SK-N-MC (cell line): ENCODE data around the gene OSM.

Experiments used
- EZH2 ChIP-seq: fragments of 200-600 bp; sonication (generic); IDR thresholded peaks from one replicate; pipeline ENCODE4 v1.6.1; 2017; ENCODE audit warnings: antibody characterized with exemption
- POLR2AphosphoS5 ChIP-seq: IDR thresholded peaks from 2 replicates; pipeline ENCODE4 v1.6.1; 2012; ENCODE audit warnings: mild to moderate bottlenecking, low read depth, low read length, borderline replicate concordance

DNA sequence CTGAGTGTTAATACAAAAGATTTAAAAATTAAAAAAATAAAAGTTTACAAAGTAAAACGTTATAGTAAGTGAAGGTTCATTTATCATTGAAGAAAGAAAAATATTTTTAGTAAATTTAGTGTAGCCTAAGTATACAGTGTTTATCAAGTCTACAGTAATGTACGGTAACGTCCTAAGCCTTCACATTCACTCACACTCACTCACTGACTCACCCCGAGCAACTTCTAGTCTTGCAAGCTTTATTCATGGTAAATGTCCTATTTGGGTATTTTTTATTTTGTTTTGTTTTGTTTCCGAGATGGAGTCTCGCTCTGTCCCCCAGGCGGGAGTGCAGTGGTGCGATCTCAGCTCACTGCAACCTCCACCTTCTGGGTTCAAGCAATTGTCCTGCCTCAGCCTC, 13.9 kb upstream of the OSM start:
- no peak for TF ChIP-seq POLR2AphosphoS5
- TF ChIP-seq EZH2 = no peak
